Ureter (tissue), 1 donor: Measurements from ENCODE around the gene NTM. TPM values are rescaled to one million over a fixed set of nuclear protein-coding genes. Genes with fewer than 3 reads are reported as not detected.

ENCODE experiments used
- DNase-seq: peaks from one replicate; pipeline ENCODE4 v3.0.0-alpha.2; 2020; ENCODE audit warnings: low spot score
- total RNA-seq: library from RNA; stranded (reverse); gene quantifications from one replicate; pipeline ENCODE4 v1.2.4, GENCODE V29; 2023
- donor health status: DM: yes; HTN: yes; CAD: no.

Gene NTM
- total RNA-seq, 1 donor from 2014 or later, result 9.9 TPM

GRCh38 chr11:132205496-132205895 lies 835.1 kb downstream of the NTM start:
- DNase-seq, result no peak

- DNase-seq, result no peak
These were observed 836.6 kb downstream of the NTM start for GRCh38 chr11:132206993-132207392.

GRCh38 chr11:132208477-132209055 lies 838.2 kb downstream of the NTM start:
- no peak for DNase-seq

- no peak for DNase-seq
These were observed 841.1 kb downstream of the NTM start for GRCh38 chr11:132211479-132211878.

GRCh38 chr11:132217856-132218255 lies 847.4 kb downstream of the NTM start:
- no peak for DNase-seq

GRCh38 chr11:132220474-132220873 lies 850.1 kb downstream of the NTM start:
- no peak for DNase-seq

GRCh38 chr11:132222345-132222744 lies 851.9 kb downstream of the NTM start:
- DNase-seq, result no peak

GRCh38 chr11:132226522-132226921 lies 856.1 kb downstream of the NTM start:
- DNase-seq, result no peak

- no peak for DNase-seq
These were observed 858.4 kb downstream of the NTM start for GRCh38 chr11:132228746-132229325.

- no peak for DNase-seq
These were observed 861.4 kb downstream of the NTM start for GRCh38 chr11:132231656-132232347.

- DNase-seq, result no peak
These were observed 864.5 kb downstream of the NTM start for GRCh38 chr11:132234878-132235277.

GRCh38 chr11:132237781-132238180 lies 867.4 kb downstream of the NTM start:
- DNase-seq, result no peak

- no peak for DNase-seq
These were observed 868.0 kb downstream of the NTM start for GRCh38 chr11:132238331-132238866.

GRCh38 chr11:132240374-132240773 lies 870.0 kb downstream of the NTM start:
- no peak for DNase-seq

- no peak for DNase-seq
These were observed 872.2 kb downstream of the NTM start for GRCh38 chr11:132242632-132243031.

GRCh38 chr11:132244846-132245245 lies 874.4 kb downstream of the NTM start:
- no peak for DNase-seq

- DNase-seq, result no peak
These were observed 875.3 kb downstream of the NTM start for GRCh38 chr11:132245403-132246385.

GRCh38 chr11:132248580-132248979 lies 878.2 kb downstream of the NTM start:
- DNase-seq, result no peak

- no peak for DNase-seq
These were observed 878.8 kb downstream of the NTM start for GRCh38 chr11:132249256-132249655.

GRCh38 chr11:132251061-132251460 lies 880.6 kb downstream of the NTM start:
- no peak for DNase-seq

- DNase-seq, result no peak
These were observed 883.3 kb downstream of the NTM start for GRCh38 chr11:132253469-132254264.
